Testis (tissue), 2 donors: ENCODE results near the gene VWA2.

ENCODE experiments used
- POLR2A ChIP-seq: fragments of 450-650 bp; IDR thresholded peaks from one replicate; pipeline ENCODE4 v1.6.1; 2017; ENCODE audit warnings: antibody characterized with exemption, mild to moderate bottlenecking, moderate library complexity
- TF ChIP-seq, protein P1 (sequence below), 3 experiments: fragments of 450-650 bp in 2 of 3; fragments of 200-600 bp in 1 of 3; sonication (generic) in 1 of 3; IDR thresholded peaks; one replicate each; pipeline ENCODE4 v1.5.1; 2016 to 2019; ENCODE audit warnings: antibody characterized with exemption in 3 of 3, mild to moderate bottlenecking in 2 of 3, moderate library complexity in 1 of 3

DNA sequence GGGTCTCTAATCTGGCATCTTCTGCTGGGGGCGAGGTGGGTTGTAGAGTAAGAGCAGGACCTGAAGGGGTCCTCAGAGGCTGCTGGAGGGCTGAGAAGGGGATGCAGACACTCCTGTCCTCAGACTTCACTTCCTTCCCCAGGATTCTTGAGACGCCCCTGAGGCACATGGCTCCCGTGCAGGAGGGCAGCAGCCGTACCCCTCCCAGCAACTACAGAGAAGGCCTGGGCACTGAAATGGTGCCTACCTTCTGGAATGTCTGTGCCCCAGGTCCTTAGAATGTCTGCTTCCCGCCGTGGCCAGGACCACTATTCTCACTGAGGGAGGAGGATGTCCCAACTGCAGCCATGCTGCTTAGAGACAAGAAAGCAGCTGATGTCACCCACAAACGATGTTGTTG lies 52.0 kb downstream of the VWA2 start:
- TF ChIP-seq, protein P1, sequence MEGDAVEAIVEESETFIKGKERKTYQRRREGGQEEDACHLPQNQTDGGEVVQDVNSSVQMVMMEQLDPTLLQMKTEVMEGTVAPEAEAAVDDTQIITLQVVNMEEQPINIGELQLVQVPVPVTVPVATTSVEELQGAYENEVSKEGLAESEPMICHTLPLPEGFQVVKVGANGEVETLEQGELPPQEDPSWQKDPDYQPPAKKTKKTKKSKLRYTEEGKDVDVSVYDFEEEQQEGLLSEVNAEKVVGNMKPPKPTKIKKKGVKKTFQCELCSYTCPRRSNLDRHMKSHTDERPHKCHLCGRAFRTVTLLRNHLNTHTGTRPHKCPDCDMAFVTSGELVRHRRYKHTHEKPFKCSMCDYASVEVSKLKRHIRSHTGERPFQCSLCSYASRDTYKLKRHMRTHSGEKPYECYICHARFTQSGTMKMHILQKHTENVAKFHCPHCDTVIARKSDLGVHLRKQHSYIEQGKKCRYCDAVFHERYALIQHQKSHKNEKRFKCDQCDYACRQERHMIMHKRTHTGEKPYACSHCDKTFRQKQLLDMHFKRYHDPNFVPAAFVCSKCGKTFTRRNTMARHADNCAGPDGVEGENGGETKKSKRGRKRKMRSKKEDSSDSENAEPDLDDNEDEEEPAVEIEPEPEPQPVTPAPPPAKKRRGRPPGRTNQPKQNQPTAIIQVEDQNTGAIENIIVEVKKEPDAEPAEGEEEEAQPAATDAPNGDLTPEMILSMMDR (IDR thresholded peaks at IDR 0.05): no peak
- no peak for TF ChIP-seq POLR2A
